GM18858 (cell line): Measurements from ENCODE around the gene LMOD3.

ENCODE experiments used
- ATAC-seq: cut with Tn5 transposase; IDR thresholded peaks from one replicate; pipeline ENCODE4 v1.9.1; 2021; ENCODE audit not compliant: unreplicated experiment

LMOD3 gene

DNA sequence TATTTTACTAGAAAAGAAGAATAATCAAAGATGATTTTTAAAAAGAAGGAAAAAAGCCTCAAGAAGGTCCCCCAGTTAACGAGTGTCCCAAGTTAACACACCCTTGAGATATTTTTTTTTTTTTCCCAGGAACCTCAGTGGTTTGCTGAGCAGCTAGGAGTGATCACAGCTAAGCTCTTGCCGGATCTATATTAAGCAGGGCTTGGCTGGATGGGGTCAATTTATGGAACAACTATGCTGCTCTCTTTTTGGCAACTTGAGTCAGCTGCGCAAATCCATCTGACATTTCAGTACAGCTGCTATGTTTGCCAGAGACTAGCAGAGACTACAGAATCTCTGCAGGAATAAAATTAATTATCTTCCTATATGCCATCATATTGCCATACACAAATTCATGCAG is at the start of gene LMOD3:
TSS of gene LMOD3 (minus strand) at position 193 of the 400 bp plus-strand sequence. CDS start 209 bp downstream, outside the sequence.
- no peak for ATAC-seq

DNA sequence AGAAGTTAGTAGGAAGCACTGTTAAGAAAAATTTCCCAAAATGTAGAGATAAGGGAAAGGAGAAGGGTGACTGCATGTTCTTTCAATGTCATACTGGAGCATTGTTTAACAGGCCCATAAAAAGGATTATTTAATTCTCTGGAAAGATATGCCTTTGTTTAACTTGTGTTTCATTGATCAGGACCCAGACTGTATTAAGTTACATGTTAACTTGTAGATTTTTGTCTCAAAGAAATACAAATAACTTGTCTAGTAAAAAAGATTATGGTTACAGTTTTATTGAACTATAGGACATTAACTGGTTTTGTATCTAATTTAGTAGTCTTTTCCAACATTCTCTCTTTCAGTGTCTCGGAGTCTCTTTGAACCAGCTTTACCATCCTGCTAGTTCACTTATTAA is 49.7 kb upstream of the LMOD3 start:
- ATAC-seq = no peak

- no peak for ATAC-seq
Observed at GRCh38 chr3:69166446-69166845, 44.1 kb upstream of the LMOD3 start.

DNA sequence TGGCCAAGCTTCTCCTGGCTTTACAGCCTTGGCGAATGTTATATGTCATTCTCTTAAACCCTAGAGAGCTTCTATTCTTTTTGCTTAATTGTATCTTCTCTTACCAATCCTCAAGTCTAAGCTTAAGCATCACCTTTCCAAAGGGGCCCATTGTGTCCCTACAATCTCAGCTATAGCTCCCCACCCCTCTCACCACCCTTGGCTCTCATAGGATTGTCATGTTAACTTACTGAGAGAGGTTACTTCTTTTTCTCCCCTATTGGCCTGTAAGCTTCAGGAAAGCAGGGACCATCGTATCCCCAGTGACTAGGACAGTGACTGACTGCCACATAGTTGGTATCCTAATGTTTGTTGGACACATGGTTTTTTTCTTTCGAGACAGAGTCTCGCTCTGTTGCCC is 43.3 kb upstream of the LMOD3 start:
- ATAC-seq = no peak

GRCh38 chr3:69164296-69164695 is 41.9 kb upstream of the LMOD3 start:
- no peak for ATAC-seq

- ATAC-seq = no peak
Observed at GRCh38 chr3:69162308-69162980, 40.0 kb upstream of the LMOD3 start.

DNA sequence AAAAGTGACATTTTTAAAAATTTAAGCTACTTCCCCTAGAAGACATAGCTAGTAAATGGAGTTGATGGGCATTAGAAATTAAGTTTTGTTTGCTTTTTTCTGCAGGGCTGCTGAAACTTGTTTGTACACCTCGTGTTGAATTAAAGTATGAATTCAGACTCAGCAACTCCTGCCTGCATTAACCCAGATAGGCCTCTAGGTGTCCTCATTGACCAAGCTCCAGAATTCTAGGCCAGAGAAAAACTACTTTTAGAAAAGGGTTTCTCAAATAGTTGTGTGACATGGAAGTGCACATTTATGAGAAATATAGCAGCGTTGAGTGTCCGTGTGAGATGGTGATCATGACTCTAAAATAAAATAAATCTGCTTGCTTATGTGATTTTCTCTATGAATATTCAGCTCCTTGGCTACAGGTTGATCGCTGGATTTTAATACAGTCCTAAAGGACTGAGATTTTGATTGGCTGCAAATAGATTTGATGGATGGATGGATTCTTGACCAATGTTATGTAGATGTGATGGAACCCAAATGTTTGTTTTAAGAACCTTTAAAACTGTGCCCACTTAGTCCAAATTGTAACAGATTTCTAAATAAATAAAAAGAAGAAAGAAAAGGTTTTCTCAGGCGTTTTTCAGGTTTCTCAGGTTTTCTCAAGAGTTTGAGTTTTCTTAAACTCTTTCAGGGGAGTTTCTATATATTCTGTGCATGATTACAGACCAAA is 39.4 kb upstream of the LMOD3 start:
- ATAC-seq = peak; percentile 62

DNA sequence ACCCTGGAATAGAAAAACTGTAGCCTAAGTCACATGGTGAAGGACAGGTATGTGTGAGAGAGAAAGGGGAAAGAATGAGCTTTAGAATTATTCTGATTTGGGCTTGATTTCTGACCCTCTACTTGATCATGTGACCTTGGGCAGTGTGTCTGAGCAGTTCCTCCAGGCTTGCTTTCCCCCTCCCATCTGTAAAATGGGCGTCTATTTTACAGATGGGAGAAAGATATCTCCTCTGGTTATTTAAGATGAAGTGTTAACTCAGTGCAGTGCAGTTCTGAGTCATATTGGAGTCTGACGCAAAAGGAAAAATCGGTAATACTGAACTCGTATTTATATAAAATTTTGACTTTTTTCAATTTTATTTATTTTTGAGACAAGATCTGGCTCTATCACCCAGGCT is 38.1 kb upstream of the LMOD3 start:
- ATAC-seq = no peak

GRCh38 chr3:69160107-69160506 is 37.7 kb upstream of the LMOD3 start:
- no peak for ATAC-seq

DNA sequence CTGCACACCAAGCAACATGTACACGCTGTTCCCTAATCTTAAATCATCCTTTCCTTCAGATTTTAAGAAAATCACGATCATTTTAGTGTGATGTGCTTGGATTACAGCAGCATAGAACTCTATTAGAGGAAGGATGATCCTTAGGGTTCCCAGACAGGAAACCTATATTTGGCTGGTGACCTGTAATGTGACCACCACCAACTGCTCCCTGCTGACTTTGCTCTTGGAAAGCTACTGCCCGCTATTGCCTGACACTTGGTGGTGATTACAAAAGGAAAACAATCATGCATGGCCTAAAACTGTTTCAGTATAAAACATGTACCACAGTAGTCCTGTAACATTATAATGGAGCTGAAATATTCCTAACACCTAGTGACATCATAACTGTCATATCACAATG is 27.2 kb upstream of the LMOD3 start:
- ATAC-seq = no peak

GRCh38 chr3:69145688-69146087 is 23.3 kb upstream of the LMOD3 start:
- ATAC-seq = no peak

DNA sequence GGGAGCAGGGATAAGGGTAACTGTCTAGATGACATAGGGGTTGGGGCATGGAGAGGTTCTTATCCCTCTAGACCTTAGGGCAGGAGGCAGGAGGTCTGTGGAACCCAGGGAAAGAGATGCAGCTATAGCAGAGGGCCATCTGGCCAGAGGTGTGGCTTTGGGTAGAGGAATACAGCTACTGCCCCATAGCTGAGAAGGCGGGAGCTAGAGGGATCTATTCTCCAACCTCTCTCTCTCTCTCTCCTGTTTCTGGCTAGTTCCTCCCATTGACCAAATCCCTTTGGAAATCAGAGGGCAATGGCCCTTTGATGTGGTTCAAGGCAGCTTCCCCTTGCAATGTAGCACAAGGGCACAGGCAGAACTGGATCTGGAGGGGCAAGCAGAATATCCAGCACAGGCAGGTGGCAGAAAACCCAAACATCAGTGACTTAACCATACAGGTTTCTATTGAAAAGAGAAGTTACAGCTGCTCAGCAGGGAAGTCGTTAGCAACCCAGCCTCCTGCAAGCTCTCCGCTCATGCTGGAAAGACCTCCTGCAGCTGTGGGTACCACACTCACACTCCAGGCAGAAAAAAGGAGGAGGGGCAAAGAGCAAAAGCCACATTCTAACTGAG is 22.3 kb upstream of the LMOD3 start:
- no peak for ATAC-seq

DNA sequence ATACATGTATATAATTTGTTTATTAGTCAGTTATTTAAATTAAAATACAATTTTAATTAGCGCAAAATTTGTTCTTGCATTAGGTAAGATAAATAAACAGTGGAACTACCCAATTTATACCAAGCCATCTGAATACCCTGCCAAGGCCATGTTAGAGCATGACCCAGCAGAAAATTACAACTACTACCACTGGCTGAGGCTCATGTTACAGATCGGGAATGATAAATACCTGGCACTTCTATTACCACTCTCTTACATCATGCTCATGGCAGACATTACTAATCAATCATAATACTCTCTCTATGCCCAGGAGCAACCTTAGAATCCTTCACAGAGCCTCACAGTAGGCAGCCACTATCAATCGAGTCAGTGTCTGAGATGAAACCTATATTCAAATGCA is 21.2 kb upstream of the LMOD3 start:
- ATAC-seq = no peak

DNA sequence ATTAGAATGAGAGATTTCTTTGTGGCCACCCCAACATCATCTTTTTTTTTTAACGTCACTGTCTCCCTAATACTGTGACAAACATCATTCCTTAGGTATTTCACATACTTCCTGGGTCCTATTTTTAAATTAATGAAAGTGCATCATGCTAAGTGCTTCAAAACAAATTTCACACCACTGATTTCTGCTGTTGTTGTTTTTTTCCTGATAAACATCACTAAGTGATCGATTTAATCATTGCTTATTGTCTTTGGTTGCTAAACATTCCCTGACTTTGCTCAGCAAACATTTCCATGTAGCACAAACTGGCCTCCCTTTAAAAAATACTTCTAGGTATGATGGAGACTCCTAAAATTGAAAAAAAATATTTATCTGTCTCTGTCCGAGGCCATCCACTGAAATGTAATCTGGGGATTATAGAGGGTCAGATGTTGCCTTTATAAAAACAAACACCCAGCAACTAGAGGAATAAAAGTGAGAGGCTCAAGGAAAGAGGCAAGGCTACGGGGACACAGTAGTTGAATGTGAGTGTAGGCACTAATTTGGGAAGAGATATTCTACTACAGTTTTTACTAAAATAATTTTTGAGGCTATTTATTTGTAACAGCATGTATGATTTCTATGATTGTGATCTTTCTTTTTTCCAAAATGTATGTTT is 20.5 kb upstream of the LMOD3 start:
- ATAC-seq = no peak

GRCh38 chr3:69142090-69142489 is 19.7 kb upstream of the LMOD3 start:
- ATAC-seq = no peak

GRCh38 chr3:69141313-69141712 is 18.9 kb upstream of the LMOD3 start:
- no peak for ATAC-seq

- ATAC-seq = no peak
Observed at GRCh38 chr3:69137412-69137811, 15.0 kb upstream of the LMOD3 start.

DNA sequence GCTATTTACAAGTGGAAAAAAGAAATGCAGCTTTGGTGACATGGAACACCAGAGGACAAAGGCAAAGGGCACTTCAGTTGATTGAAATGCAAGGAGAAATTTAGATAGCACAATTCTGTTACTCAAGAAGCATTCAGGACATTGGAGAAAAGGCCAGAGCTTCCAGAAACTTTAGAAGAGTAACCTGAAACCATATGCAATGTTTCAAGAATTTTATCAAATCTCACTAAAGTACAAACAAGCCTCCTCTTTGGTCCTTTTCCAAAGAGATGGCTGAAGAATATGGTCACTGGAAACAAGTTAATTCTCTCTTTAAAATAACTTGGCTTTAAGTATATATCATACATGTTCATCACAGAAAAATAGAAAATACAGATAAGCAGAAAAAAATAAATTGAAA is 14.6 kb upstream of the LMOD3 start:
- no peak for ATAC-seq

DNA sequence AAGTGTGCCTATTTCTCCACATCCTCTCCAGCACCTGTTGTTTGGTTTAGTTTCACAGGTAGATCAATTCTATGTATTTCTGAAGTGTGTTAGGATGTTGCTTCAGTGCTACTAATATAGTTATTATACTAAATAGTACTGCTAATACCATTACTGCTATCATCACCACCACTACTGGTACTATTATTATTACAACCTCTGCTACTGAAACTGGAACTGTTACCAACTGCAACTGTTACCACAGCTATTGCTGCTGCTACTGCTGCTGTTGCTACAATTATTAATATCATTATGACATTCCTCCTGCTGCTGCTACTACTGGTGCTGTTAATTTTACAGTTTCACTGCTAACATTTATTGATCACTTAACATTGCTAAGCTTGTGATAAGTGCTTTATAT is 8.3 kb upstream of the LMOD3 start:
- ATAC-seq = peak; percentile 98

GRCh38 chr3:69129531-69129930 is 7.1 kb upstream of the LMOD3 start:
- ATAC-seq = no peak

DNA sequence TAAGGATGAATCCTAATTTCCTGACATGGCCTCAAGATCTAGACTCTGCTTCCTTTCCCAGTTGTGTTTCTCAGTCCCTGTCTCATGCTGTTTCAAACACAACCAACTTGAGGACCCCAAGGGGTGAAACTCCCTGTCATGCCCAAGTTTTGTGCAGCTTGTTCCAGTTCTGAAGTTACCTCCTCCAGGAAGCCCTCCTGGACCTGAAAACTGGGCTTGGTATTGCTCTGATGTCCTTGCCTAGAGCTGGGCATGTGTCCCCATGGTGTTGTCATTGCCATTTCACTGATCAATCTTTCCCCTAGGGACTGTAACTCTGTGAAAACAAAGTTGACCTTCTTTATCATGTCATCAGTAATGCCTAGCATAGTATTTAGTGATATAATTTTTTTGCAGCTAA is 6.1 kb upstream of the LMOD3 start:
- ATAC-seq = no peak

GRCh38 chr3:69126999-69127398 is 4.6 kb upstream of the LMOD3 start:
- ATAC-seq = no peak
